SK-N-SH (cell line): ENCODE results near the gene PRRT4. TPM values are rescaled to one million over a fixed set of nuclear protein-coding genes. Genes with fewer than 3 reads are reported as not detected.

Experiments
- CTCF ChIA-PET: fragments of 300-600, 350-600 bp; formaldehyde crosslinking; extraction: SDS; loops from one replicate; lab custom pipeline; 2021; lab: Yijun Ruan, JAX
- POLR2A ChIA-PET: fragments of 350-600 bp; sonication (Branson Sonifier 250); formaldehyde crosslinking; extraction: SDS; loops from one replicate; lab custom pipeline; 2020; ENCODE audit warnings: antibody characterized with exemption, inconsistent platforms; lab: Yijun Ruan, JAX
- DNase-seq: peaks from one replicate; pipeline ENCODE4 v3.0.0; 2012
- H2AFZ ChIP-seq: fragments of 200-600 bp; sonication (generic); 2 replicates; pipeline ENCODE4 v1.8.1; 2016; ENCODE audit warnings: antibody characterized with exemption, mild to moderate bottlenecking, low read depth
- H3F3A ChIP-seq: fragments of 200-600 bp; sonication (generic); replicated peaks from 2 replicates; pipeline ENCODE3; 2016; ENCODE audit warnings: antibody characterized with exemption, mild to moderate bottlenecking; ENCODE audit not compliant: insufficient read depth
- H3K27ac ChIP-seq, 2 experiments: fragments of 200-500 bp in 1 of 2; fragments of 200-600 bp in 1 of 2; sonication (Bioruptor generic) in 1 of 2; sonication (generic), shearing (Covaris generic) in 1 of 2; 2 replicates each; pipeline versions ENCODE4 v1.5.1 to v1.6.1; 2014 to 2016; ENCODE audit warnings: low read depth in 2 of 2, inconsistent platforms in 1 of 2, low read length in 1 of 2, mild to moderate bottlenecking in 1 of 2, mixed read lengths in 1 of 2
- H3K27me3 ChIP-seq: fragments of 200-600 bp; sonication (generic), shearing (Covaris generic); 2 replicates; pipeline ENCODE4 v1.6.1; 2016; ENCODE audit warnings: mixed run types; ENCODE audit not compliant: insufficient read depth
- H3K36me3 ChIP-seq, 2 experiments: fragments of 200-500 bp in 1 of 2; fragments of 200-600 bp in 1 of 2; sonication (Bioruptor generic) in 1 of 2; sonication (generic) in 1 of 2; replicated peaks in 1 of 2; 2 replicates each; pipeline versions ENCODE3 to v1.5.1; 2014 to 2016; ENCODE audit warnings: low read length in 1 of 2, mild to moderate bottlenecking in 1 of 2; ENCODE audit not compliant: insufficient read depth in 2 of 2, control insufficient read depth in 1 of 2
- H3K4me1 ChIP-seq, 2 experiments: fragments of 200-500 bp in 1 of 2; fragments of 200-600 bp in 1 of 2; sonication (Bioruptor generic) in 1 of 2; sonication (generic), shearing (Covaris generic) in 1 of 2; 2 replicates each; pipeline versions ENCODE4 v1.5.1 to v1.6.1; 2014 to 2016; ENCODE audit warnings: low read depth in 1 of 2, low read length in 1 of 2, mixed run types in 1 of 2; ENCODE audit not compliant: insufficient read depth in 2 of 2, control insufficient read depth in 1 of 2
- H3K4me2 ChIP-seq: fragments of 200-600 bp; sonication (generic), shearing (Covaris generic); 2 replicates; pipeline ENCODE4 v1.6.1; 2017; ENCODE audit warnings: mixed run types
- H3K4me3 ChIP-seq, 2 experiments: fragments of 200-500 bp in 1 of 2; fragments of 200-600 bp in 1 of 2; sonication (Bioruptor generic) in 1 of 2; sonication (generic), shearing (Covaris generic) in 1 of 2; 2 replicates each; pipeline versions ENCODE4 v1.5.1 to v1.8.1; 2014 to 2016; ENCODE audit warnings: low read depth in 2 of 2, inconsistent platforms in 1 of 2, low read length in 1 of 2, mild to moderate bottlenecking in 1 of 2, mixed read lengths in 1 of 2, moderate library complexity in 1 of 2
- H3K79me2 ChIP-seq: fragments of 200-600 bp; sonication (generic); 2 replicates; pipeline ENCODE4 v1.8.1; 2017; ENCODE audit warnings: mild to moderate bottlenecking; ENCODE audit not compliant: insufficient read depth
- H3K9ac ChIP-seq: fragments of 200-600 bp; sonication (generic); 2 replicates; pipeline ENCODE4 v1.6.1; 2017; ENCODE audit warnings: mixed run types
- H3K9me2 ChIP-seq: fragments of 200-600 bp; sonication (generic); 2 replicates; pipeline ENCODE4 v1.6.1; 2017; ENCODE audit warnings: mixed run types
- H3K9me3 ChIP-seq: fragments of 200-600 bp; sonication (generic); 2 replicates; pipeline ENCODE4 v1.6.1; 2017; ENCODE audit warnings: mixed run types, mild to moderate bottlenecking, moderate library complexity
- H4K20me1 ChIP-seq: fragments of 200-600 bp; sonication (generic); 2 replicates; pipeline ENCODE4 v1.6.1; 2017; ENCODE audit warnings: mild to moderate bottlenecking, mixed run types; ENCODE audit not compliant: insufficient read depth
- CTCF ChIP-seq: fragments of 200-600 bp; sonication (generic); IDR thresholded peaks from 2 replicates; pipeline ENCODE4 v1.6.1; 2017; ENCODE audit warnings: antibody characterized with exemption, mild to moderate bottlenecking, moderate library complexity
- ELF1 ChIP-seq: IDR thresholded peaks from 2 replicates; pipeline ENCODE4 v1.4.0; 2012
- EP300 ChIP-seq, 2 experiments: IDR thresholded peaks; 2 replicates each; pipeline versions ENCODE4 v1.4.0 to v1.6.1; 2012; ENCODE audit warnings: borderline replicate concordance in 1 of 2, low read depth in 1 of 2, low read length in 1 of 2
- EZH2phosphoT487 ChIP-seq: fragments of 200-600 bp; sonication (generic); IDR thresholded peaks from 2 replicates; pipeline ENCODE4 v1.6.1; 2017; ENCODE audit warnings: low read depth, mixed run types, mild to moderate bottlenecking, antibody characterized with exemption, moderate library complexity, borderline replicate concordance
- FOXJ3 ChIP-seq: sonication (generic); formaldehyde crosslinking; IDR thresholded peaks from 2 replicates; pipeline ENCODE4 v1.5.1; 2020; ENCODE audit warnings: mild to moderate bottlenecking, missing genetic modification reagents
- GABPA ChIP-seq: IDR thresholded peaks from 2 replicates; pipeline ENCODE4 v1.4.0; 2012; ENCODE audit warnings: low read depth, mild to moderate bottlenecking
- GATA2 ChIP-seq: sonication (generic); formaldehyde crosslinking; IDR thresholded peaks from 2 replicates; pipeline ENCODE4 v1.5.0; 2020; ENCODE audit warnings: mild to moderate bottlenecking, missing genetic modification reagents
- IRF3 ChIP-seq: fragments of 150-350 bp; IDR thresholded peaks from 2 replicates; pipeline ENCODE4 v1.6.1; 2016; ENCODE audit warnings: mild to moderate bottlenecking, low read depth, low read length
- JUND ChIP-seq: IDR thresholded peaks from 2 replicates; pipeline ENCODE4 v1.4.0; 2012
- MEF2A ChIP-seq: IDR thresholded peaks from 2 replicates; pipeline ENCODE4 v1.4.0; 2012; ENCODE audit warnings: low read depth, borderline replicate concordance
- MXI1 ChIP-seq: IDR thresholded peaks from 2 replicates; pipeline ENCODE4 v1.6.1; 2012; ENCODE audit warnings: mild to moderate bottlenecking, low read depth, low read length, improper control_type of control experiment
- NRF1 ChIP-seq: IDR thresholded peaks from 2 replicates; pipeline ENCODE4 v1.6.1; 2012; ENCODE audit warnings: low read depth, mild to moderate bottlenecking, low read length
- RCOR1 ChIP-seq: fragments of 150-350 bp; IDR thresholded peaks from 2 replicates; pipeline ENCODE4 v1.6.1; 2017; ENCODE audit warnings: antibody characterized with exemption, low read length
- REST ChIP-seq: IDR thresholded peaks from 2 replicates; pipeline ENCODE4 v1.6.1; 2012; ENCODE audit warnings: mild to moderate bottlenecking, low read depth, low read length, moderate library complexity
- RXRA ChIP-seq: IDR thresholded peaks from 2 replicates; pipeline ENCODE4 v1.4.0; 2012; ENCODE audit warnings: low read depth, mild to moderate bottlenecking, borderline replicate concordance
- SIN3A ChIP-seq: IDR thresholded peaks from 2 replicates; pipeline ENCODE4 v1.6.1; 2012; ENCODE audit warnings: low read depth, mild to moderate bottlenecking, low read length, moderate library complexity, borderline replicate concordance
- SMC3 ChIP-seq: IDR thresholded peaks from 2 replicates; pipeline ENCODE4 v1.6.1; 2012; ENCODE audit warnings: low read depth, low read length, improper control_type of control experiment
- TAF1 ChIP-seq: IDR thresholded peaks from 2 replicates; pipeline ENCODE4 v1.6.1; 2012; ENCODE audit warnings: low read depth, mild to moderate bottlenecking, low read length, moderate library complexity, borderline replicate concordance
- TCF12 ChIP-seq: IDR thresholded peaks from 2 replicates; pipeline ENCODE4 v1.4.0; 2012
- YY1 ChIP-seq: IDR thresholded peaks from 2 replicates; pipeline ENCODE4 v1.4.0; 2012; ENCODE audit warnings: low read depth, mild to moderate bottlenecking
- whole genome bisulfite sequencing: methylation state at CpG from one replicate; pipeline ENCODE4 v1.1.6; 2017; ENCODE audit warnings: low lambda C conversion rate; 5-methylcytosine and 5-hydroxymethylcytosine counted together
- polyA plus RNA-seq, 3 experiments: library from polyadenylated mRNA; depleted of rRNA; stranded (reverse); fragments of >200 nt; gene quantifications; 2 replicates each; pipeline ENCODE4 v1.2.3, GENCODE V29; 2012
- TF ChIP-seq, protein P1 (sequence below): IDR thresholded peaks from 2 replicates; pipeline ENCODE4 v1.4.0; 2012; ENCODE audit warnings: low read depth, borderline replicate concordance
- TF ChIP-seq, protein P2 (sequence below): IDR thresholded peaks from 2 replicates; pipeline ENCODE4; 2012
- TF ChIP-seq, protein P3 (sequence below): fragments of 150-350 bp; IDR thresholded peaks from 2 replicates; pipeline ENCODE4 v1.6.1; 2017; ENCODE audit warnings: antibody characterized with exemption, low read length, low read depth, borderline replicate concordance

The PRRT4 gene
- polyA plus RNA-seq, 1 of the 3 experiments (the other 2 are of a cell fraction): 1.5 TPM

GRCh38 chr7:128349466-128349825 lies 12.0 kb downstream of the PRRT4 start:
- no peaks in the 10 kb centered on the region for H3F3A ChIP-seq
- H3K27ac ChIP-seq: peak overlapping the region in 1 of 2 experiments; percentile 92; a peak in 2 of 4 replicates
- H4K20me1 ChIP-seq: no peaks in the 10 kb centered on the region
- H3K4me2 ChIP-seq: no peak overlapping the region
- H3K9me2 ChIP-seq: no peaks in the 10 kb centered on the region
- H3K9me3 ChIP-seq: no peaks in the 10 kb centered on the region
- CTCF ChIA-PET: interaction anchor here (0.7 to 15.8 kb wide), 9 partner anchors 9 to 717 kb away, joined by 3 to 1786 read pairs (median 42); partner anchors contain the start of genes HILPDA, IMPDH1 and PRRT4
- no peak overlapping the region for H3K4me3 ChIP-seq
- H3K27me3 ChIP-seq: peaks cover 7% of the 10 kb centered on the region; the same call in 1 of the 2 replicates
- no peaks in the 10 kb centered on the region for H3K36me3 ChIP-seq
- 12% methylated on average over 4 of the region's 4 CpGs for whole genome bisulfite sequencing
- H3K9ac ChIP-seq: no peak overlapping the region
- POLR2A ChIA-PET: interaction anchor here (0.6 to 5.1 kb wide), 8 partner anchors 9 to 175 kb away, joined by 3 to 107 read pairs (median 6); partner anchors contain the start of gene HILPDA
- H3K79me2 ChIP-seq: no peaks in the 10 kb centered on the region
- no peak overlapping the region for H2AFZ ChIP-seq
- peaks cover 0 to 43% of the 10 kb centered on the region in 2 experiments; a peak in 2 of 4 replicates for H3K4me1 ChIP-seq
- DNase-seq: peak; percentile 66
- TF ChIP-seq TAF1 (no peak), RXRA (no peak), ELF1 (no peak), CTCF (no peak), MXI1 (peak; percentile 44), YY1 (no peak), REST (no peak), SMC3 (0 out of 2 replicates have a peak, but pooled peaks have one; percentile 1), JUND (no peak), SIN3A (no peak), MEF2A (no peak), TCF12 (no peak), IRF3 (no peak), EP300 (IDR thresholded peaks at IDR 0.05; ENCODE audit: borderline replicate concordance in 1 of 2, low read depth in 1 of 2, low read length in 1 of 2) (peak in 1 of 2 experiments; percentile 44; a peak in 2 of 4 replicates), NRF1 (no peak), RCOR1 (peak; percentile 69; the same call in 1 of the 2 replicates), GATA2 (peak; percentile 40; the same call in 1 of the 2 replicates), GABPA (no peak), EZH2phosphoT487 (no peak), FOXJ3 (peak; percentile 72; the same call in 1 of the 2 replicates)
- TF ChIP-seq, protein P1, sequence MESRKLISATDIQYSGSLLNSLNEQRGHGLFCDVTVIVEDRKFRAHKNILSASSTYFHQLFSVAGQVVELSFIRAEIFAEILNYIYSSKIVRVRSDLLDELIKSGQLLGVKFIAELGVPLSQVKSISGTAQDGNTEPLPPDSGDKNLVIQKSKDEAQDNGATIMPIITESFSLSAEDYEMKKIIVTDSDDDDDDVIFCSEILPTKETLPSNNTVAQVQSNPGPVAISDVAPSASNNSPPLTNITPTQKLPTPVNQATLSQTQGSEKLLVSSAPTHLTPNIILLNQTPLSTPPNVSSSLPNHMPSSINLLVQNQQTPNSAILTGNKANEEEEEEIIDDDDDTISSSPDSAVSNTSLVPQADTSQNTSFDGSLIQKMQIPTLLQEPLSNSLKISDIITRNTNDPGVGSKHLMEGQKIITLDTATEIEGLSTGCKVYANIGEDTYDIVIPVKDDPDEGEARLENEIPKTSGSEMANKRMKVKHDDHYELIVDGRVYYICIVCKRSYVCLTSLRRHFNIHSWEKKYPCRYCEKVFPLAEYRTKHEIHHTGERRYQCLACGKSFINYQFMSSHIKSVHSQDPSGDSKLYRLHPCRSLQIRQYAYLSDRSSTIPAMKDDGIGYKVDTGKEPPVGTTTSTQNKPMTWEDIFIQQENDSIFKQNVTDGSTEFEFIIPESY: no peak
- TF ChIP-seq, protein P2, sequence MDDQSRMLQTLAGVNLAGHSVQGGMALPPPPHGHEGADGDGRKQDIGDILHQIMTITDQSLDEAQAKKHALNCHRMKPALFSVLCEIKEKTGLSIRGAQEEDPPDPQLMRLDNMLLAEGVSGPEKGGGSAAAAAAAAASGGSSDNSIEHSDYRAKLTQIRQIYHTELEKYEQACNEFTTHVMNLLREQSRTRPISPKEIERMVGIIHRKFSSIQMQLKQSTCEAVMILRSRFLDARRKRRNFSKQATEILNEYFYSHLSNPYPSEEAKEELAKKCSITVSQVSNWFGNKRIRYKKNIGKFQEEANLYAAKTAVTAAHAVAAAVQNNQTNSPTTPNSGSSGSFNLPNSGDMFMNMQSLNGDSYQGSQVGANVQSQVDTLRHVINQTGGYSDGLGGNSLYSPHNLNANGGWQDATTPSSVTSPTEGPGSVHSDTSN: no peak
- TF ChIP-seq, protein P3, sequence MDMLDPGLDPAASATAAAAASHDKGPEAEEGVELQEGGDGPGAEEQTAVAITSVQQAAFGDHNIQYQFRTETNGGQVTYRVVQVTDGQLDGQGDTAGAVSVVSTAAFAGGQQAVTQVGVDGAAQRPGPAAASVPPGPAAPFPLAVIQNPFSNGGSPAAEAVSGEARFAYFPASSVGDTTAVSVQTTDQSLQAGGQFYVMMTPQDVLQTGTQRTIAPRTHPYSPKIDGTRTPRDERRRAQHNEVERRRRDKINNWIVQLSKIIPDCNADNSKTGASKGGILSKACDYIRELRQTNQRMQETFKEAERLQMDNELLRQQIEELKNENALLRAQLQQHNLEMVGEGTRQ: 0 out of 2 replicates have a peak, but pooled peaks have one; percentile 11
